WTC11 (cell line): ENCODE measurements around the gene EBPL.

Experiments
- SP1 ChIP-seq: sonication (generic); formaldehyde crosslinking; conservative IDR thresholded peaks from 2 replicates; pipeline ENCODE4 v1.8.1; 2022; ENCODE audit warnings: missing genetic modification reagents
- TF ChIP-seq, protein P1 (sequence below): fragments of 200-600 bp; IDR thresholded peaks from 2 replicates; pipeline ENCODE4 v1.8.0; 2022; ENCODE audit warnings: antibody characterized with exemption
- TF ChIP-seq, protein P2 (sequence below): sonication (generic); formaldehyde crosslinking; IDR thresholded peaks from 2 replicates; pipeline ENCODE4 v1.8.0; 2022; ENCODE audit warnings: mild to moderate bottlenecking, missing genetic modification reagents
- TF ChIP-seq, protein P3 (sequence below): sonication (generic); formaldehyde crosslinking; IDR thresholded peaks from 2 replicates; pipeline ENCODE4 v1.8.0; 2023; ENCODE audit warnings: missing genetic modification reagents

DNA sequence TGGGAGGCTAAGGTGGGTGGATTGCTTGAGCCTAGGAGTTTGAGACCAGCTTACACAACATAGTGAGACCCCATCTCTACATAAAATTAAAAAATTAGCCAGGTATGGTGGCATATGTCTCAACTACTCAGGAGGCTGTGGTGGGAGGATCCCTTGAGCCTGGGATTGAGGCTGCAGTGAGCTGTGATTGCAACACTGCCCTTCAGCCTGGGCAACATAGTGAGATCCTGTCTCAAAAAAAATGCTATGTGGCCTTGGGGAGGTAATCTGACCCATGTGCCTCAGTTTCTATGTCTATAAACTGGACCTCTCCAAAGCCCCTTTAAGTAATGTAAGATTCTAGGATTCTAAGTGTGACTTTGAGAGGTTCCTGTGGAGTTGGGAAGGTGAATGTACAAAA lies 37.8 kb downstream of the EBPL start:
- TF ChIP-seq SP1 (CRISPR knock-in tag): no peak
- TF ChIP-seq, protein P1, sequence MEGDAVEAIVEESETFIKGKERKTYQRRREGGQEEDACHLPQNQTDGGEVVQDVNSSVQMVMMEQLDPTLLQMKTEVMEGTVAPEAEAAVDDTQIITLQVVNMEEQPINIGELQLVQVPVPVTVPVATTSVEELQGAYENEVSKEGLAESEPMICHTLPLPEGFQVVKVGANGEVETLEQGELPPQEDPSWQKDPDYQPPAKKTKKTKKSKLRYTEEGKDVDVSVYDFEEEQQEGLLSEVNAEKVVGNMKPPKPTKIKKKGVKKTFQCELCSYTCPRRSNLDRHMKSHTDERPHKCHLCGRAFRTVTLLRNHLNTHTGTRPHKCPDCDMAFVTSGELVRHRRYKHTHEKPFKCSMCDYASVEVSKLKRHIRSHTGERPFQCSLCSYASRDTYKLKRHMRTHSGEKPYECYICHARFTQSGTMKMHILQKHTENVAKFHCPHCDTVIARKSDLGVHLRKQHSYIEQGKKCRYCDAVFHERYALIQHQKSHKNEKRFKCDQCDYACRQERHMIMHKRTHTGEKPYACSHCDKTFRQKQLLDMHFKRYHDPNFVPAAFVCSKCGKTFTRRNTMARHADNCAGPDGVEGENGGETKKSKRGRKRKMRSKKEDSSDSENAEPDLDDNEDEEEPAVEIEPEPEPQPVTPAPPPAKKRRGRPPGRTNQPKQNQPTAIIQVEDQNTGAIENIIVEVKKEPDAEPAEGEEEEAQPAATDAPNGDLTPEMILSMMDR: no peak
- TF ChIP-seq, protein P2, sequence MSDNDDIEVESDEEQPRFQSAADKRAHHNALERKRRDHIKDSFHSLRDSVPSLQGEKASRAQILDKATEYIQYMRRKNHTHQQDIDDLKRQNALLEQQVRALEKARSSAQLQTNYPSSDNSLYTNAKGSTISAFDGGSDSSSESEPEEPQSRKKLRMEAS (CRISPR knock-in tag): no peak
- TF ChIP-seq, protein P3, sequence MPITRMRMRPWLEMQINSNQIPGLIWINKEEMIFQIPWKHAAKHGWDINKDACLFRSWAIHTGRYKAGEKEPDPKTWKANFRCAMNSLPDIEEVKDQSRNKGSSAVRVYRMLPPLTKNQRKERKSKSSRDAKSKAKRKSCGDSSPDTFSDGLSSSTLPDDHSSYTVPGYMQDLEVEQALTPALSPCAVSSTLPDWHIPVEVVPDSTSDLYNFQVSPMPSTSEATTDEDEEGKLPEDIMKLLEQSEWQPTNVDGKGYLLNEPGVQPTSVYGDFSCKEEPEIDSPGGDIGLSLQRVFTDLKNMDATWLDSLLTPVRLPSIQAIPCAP (CRISPR knock-in tag): no peak
